T-helper 9 cell (primary cell): ENCODE data around the gene SEC16B.

Experiments used
- DNase-seq: peaks from one replicate; pipeline ENCODE4 v3.0.0-alpha.2; 2020

The SEC16B gene

GRCh38 chr1:177978530-177978929 is 8.7 kb upstream of the SEC16B start:
- DNase-seq = no peak

GRCh38 chr1:177977141-177977540 is 7.3 kb upstream of the SEC16B start:
- no peak for DNase-seq

GRCh38 chr1:177976596-177976995 is 6.7 kb upstream of the SEC16B start:
- no peak for DNase-seq

GRCh38 chr1:177975588-177976495 is 6.0 kb upstream of the SEC16B start:
- DNase-seq = no peak

- no peak for DNase-seq
These were observed 3.7 kb upstream of the SEC16B start for GRCh38 chr1:177973585-177973984.

- no peak for DNase-seq
These were observed 749 bp downstream of the SEC16B start for GRCh38 chr1:177969109-177969508.

GRCh38 chr1:177966199-177966598 is 3.7 kb downstream of the SEC16B start:
- no peak for DNase-seq

- no peak for DNase-seq
These were observed 4.6 kb downstream of the SEC16B start for GRCh38 chr1:177965293-177965692.

- DNase-seq = no peak
These were observed 5.5 kb downstream of the SEC16B start for GRCh38 chr1:177964336-177964735.

- no peak for DNase-seq
These were observed 8.8 kb downstream of the SEC16B start for GRCh38 chr1:177960939-177961622.

GRCh38 chr1:177959811-177960515 is 9.9 kb downstream of the SEC16B start:
- DNase-seq = no peak

GRCh38 chr1:177958092-177958491 is 11.8 kb downstream of the SEC16B start:
- DNase-seq = no peak

- no peak for DNase-seq
These were observed 15.8 kb downstream of the SEC16B start for GRCh38 chr1:177954076-177954475.

- no peak for DNase-seq
These were observed 16.3 kb downstream of the SEC16B start for GRCh38 chr1:177953549-177953948.

- DNase-seq = no peak
These were observed 17.2 kb downstream of the SEC16B start for GRCh38 chr1:177952691-177953090.

- no peak for DNase-seq
These were observed 17.6 kb downstream of the SEC16B start for GRCh38 chr1:177952249-177952648.

- no peak for DNase-seq
These were observed 19.4 kb downstream of the SEC16B start for GRCh38 chr1:177950506-177950905.

GRCh38 chr1:177948336-177948972 is 21.4 kb downstream of the SEC16B start:
- DNase-seq = no peak

- no peak for DNase-seq
These were observed 22.2 kb downstream of the SEC16B start for GRCh38 chr1:177947623-177948022.

- no peak for DNase-seq
These were observed 23.8 kb downstream of the SEC16B start for GRCh38 chr1:177945943-177946650.

- no peak for DNase-seq
These were observed 25.6 kb downstream of the SEC16B start for GRCh38 chr1:177944016-177944949.
